NCI-H146 (cell line): ENCODE data around the gene SOD1.
"Not testable (repeated sequence)": the region's sequence is repeated elsewhere in the genome, so short reads cannot be mapped to it uniquely, and the experiment has no call there.

Experiments used
- DNase-seq: peaks from one replicate; lab custom pipeline; 2025; lab: John Stamatoyannopoulos, UW

Gene SOD1

DNA sequence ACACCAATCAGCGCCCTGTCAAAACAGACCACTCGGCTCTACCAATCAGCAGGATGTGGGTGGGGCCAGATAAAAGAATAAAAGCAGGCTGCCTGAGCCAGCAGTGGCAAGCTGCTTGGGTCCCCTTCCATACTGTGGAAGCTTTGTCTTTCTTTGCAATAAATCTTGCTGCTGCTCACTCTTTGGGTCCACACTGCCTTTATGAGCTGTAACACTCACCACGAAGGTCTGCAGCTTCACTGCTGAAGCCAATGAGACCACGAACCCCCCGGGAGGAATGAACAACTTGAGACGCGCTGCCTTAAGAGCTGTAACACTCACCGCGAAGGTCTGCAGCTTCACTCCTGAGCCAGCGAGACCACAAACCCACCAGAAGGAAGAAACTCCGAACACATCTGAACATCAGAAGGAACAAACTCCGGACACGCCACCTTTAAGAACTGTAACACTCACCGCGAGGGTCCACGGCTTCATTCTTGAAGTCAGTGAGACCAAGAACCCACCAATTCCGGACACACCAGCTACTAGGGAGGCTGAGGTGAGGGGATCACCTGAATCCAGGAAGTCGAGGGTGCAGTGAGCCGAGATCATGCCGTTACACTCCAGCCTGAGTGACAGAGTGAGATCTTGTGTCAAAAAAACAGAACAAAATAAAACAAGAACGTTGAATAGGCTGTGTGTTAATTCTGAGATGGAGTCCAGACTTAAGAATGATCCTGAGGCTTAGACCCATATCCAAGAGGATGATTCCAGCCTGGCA lies 4.5 kb upstream of the SOD1 start:
- DNase-seq: not testable (repeated sequence)

DNA sequence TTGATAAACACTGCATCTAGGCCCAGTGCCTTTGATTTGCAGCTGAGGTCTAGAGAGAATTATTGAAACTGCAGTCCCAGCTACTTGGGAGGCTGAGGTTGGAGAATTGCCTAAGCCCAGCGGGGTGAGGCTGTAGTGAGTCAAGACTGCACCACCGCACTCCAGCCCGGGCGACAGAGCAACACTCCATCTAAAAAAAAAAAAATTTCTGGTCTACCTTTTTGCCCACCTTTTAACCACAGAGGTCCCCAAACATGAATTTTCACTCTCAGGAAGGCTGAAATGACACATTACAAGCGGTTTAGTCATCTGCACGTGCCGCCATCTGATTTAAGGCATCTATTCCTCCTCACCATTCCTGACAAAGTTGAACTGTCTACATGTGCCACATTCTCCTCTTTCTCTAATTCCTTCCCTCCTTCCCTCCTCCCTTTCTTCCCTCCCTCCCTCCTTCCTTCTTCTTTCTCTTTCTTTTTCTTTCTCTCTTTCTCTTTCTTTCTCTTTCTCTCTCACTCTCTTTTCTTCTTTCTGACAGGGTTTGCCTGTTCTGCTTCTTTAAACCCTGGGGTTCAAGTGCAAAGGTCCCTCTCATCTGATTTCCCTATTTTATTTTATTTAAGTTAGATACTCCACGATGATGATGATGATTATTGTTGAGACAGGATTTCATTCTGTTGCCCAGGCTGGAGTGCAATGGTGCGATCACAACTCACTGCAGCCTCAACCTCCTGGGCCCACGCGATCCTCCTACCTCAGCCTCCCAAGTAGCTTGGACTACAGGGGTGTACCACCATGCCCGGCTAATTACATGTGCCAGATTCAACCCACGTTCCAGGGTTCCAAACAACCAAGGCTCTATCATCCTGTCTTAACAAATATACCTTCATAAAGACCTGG lies 3.0 kb upstream of the SOD1 start:
- no peak for DNase-seq

DNA sequence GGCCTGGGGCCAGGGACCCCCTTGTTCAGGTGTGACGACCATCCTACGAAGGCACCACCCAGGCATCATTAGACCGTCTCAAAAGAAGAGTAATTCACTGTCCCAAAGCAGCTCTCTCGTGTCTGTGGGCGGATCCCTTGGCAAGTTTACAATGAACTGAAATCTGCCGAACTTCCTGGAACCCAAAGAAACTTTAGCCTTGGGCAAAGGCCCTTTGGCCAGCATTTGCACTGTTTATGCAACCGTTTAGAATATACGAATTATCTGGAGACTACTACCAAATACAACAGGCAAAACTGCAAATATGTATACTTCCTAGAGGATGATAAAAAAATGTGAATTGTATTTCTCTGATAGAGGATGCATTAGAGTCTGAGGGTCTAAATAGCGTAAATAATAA lies 1.4 kb upstream of the SOD1 start:
- no peak for DNase-seq

DNA sequence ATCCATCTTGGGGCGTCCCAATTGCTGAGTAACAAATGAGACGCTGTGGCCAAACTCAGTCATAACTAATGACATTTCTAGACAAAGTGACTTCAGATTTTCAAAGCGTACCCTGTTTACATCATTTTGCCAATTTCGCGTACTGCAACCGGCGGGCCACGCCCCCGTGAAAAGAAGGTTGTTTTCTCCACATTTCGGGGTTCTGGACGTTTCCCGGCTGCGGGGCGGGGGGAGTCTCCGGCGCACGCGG lies 282 bp upstream of the SOD1 start:
- DNase-seq: no peak

DNA sequence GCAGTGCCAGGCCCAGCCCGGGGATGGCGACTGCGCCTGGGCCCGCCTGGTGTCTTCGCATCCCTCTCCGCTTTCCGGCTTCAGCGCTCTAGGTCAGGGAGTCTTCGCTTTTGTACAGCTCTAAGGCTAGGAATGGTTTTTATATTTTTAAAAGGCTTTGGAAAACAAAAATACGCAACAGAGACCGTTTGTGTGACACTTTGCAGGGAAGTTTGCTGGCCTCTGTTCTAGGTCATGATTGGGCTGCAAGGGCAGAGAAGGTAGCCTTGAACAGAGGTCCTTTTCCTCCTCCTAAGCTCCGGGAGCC lies 719 bp downstream of the SOD1 start:
- DNase-seq: no peak

DNA sequence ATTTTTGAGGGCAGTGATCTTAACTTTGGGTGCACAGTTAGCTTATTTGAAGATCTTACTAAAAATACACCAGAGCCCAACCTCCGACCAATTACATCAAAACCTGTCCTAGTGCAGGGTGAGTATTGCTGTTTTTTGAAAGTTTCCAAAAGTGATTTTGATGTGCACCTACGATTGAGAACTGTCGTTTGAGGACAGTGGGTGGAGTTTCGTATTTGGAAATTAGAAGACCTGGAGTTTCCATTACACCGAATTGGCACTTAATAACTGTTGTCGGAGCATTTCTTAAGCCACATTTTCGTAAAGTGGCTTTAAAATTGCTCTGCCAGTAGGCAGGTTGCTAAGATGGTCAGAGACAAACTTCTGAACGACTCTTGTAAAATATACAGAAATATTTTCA lies 1.1 kb downstream of the SOD1 start:
- DNase-seq: no peak

DNA sequence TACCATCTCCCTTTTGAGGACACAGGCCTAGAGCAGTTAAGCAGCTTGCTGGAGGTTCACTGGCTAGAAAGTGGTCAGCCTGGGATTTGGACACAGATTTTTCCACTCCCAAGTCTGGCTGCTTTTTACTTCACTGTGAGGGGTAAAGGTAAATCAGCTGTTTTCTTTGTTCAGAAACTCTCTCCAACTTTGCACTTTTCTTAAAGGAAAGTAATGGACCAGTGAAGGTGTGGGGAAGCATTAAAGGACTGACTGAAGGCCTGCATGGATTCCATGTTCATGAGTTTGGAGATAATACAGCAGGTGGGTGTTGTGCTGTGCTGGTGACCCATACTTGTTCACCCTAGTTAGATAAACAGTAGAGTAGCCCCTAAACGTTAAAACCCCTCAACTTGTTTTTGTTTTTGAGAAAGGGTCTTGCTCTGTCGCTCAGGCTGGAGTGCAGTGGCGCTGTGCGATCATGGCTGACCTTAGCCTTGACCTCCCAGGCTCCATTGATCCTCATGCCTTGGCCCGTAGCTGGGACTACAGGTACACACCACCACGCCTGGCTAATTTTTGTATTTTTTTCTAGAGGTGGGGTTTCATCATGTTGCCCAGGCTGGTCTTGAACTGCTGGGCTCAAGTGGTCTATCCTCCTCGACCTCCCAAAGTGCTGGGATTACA lies 4.2 kb downstream of the SOD1 start:
- no peak for DNase-seq

DNA sequence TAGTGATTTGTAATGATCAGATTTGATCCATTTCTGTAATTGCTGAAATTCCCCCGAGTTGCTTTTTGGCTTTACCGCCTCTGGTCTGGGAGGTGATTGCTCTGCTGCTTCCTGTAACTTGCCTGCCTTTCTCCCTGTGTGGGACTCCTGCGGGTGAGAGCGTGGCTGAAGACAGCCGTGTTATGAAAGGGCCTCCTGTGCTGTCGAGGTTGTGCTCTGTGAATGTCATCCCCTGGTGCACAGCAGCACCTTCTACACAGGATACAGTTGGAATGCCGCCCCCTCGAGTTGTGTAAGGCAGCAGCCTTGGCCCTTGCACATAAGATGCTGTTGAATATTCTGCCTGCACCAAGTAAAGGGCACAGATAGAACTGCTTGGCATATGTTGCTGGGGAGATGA lies 5.9 kb downstream of the SOD1 start:
- no peak for DNase-seq

DNA sequence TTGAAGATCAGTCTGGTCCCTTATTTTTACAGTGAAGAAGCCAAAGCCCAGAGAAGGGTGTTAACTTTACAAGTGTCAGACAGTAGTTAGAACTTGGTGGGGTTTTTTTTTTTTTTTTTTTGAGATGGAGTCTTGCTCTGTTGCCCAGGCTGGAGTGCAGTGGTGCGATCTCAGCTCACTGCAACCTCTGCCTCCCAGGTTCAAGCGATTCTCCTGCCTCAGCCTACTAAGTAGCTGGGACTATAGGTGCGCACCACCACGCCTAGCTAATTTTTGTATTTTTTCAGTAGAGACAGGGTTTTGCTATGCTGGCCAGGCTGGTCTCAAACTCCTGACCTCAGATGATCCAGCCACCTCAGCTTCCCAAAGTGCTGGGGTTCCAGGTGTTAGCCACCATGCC lies 6.4 kb downstream of the SOD1 start:
- DNase-seq: not testable (repeated sequence)

DNA sequence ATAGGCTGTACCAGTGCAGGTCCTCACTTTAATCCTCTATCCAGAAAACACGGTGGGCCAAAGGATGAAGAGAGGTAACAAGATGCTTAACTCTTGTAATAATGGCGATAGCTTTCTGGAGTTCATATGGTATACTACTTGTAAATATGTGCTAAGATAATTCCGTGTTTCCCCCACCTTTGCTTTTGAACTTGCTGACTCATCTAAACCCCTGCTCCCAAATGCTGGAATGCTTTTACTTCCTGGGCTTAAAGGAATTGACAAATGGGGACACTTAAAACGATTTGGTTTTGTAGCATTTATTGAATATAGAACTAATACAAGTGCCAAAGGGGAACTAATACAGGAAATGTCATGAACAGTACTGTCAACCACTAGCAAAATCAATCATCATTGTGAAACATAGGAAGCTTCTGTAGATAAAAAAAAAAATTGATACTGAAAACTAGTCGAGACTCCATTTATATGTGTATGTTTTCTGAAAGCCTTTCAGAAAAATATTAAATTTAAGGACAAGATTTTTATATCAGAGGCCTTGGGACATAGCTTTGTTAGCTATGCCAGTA lies 7.0 kb downstream of the SOD1 start:
- no peak for DNase-seq

DNA sequence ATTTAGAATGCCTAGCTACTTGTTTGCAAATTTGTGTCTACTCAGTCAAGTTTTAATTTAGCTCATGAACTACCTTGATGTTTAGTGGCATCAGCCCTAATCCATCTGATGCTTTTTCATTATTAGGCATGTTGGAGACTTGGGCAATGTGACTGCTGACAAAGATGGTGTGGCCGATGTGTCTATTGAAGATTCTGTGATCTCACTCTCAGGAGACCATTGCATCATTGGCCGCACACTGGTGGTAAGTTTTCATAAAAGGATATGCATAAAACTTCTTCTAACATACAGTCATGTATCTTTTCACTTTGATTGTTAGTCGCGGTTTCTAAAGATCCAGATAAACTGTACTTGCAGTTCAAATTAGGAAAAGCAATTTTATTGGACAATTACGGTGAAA lies 7.6 kb downstream of the SOD1 start:
- DNase-seq: no peak

DNA sequence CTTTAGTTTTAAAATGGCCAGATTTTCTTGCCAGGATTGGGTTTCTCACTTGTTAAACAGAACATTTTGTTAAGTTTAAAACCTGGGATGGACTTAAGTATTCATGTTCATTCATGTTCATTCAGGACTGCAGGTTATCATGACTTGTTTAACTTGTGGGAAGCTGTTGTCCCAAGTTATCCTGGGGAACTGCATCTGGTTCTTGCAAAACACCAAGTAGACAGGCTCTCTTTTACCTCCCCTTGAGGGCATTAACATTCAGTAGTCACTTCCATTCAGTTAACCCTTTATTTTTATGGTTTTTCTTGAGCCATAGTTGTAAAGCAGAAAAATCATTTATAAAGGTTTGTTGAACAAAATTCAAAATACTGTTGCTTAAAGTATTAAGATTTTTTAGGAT lies 8.1 kb downstream of the SOD1 start:
- no peak for DNase-seq

DNA sequence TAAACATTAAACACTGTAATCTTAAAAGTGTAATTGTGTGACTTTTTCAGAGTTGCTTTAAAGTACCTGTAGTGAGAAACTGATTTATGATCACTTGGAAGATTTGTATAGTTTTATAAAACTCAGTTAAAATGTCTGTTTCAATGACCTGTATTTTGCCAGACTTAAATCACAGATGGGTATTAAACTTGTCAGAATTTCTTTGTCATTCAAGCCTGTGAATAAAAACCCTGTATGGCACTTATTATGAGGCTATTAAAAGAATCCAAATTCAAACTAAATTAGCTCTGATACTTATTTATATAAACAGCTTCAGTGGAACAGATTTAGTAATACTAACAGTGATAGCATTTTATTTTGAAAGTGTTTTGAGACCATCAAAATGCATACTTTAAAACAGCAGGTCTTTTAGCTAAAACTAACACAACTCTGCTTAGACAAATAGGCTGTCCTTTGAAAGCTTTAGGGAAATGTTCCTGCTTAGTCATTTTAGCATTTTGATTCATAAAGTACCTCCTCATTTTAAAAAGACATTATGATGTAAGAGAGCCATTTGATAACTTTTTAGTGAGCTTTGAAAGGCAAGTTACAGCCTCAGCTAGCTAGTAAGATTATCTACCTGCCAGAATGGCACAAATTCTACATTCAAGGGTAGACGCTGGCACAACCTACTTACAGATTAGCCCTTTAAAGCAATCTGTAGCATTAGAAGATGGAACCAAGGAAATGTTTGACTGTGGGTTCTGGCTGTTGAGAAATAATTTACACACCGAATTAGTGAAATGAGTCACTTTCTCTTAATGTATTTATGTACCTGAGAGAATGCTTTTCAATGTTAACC lies 9.4 kb downstream of the SOD1 start:
- DNase-seq: no peak

DNA sequence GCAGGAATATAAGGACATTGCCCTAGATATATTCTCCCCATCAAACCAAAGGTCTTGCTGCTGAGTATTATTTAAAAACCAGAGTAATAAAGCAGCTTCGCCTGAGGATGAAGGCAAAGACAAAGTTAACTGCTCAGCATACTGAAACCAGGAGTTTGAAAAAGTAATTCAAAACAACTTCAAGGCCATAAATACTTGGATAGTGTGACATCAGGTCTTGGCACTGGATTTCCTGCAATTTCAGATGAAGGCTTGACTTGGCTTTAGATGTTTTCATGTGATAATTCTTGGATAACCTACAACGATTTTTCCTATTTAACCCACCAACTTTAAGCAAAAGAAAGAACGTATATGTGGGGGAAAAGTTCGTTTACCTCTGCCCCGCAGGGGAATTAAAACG lies 10.6 kb downstream of the SOD1 start:
- no peak for DNase-seq

DNA sequence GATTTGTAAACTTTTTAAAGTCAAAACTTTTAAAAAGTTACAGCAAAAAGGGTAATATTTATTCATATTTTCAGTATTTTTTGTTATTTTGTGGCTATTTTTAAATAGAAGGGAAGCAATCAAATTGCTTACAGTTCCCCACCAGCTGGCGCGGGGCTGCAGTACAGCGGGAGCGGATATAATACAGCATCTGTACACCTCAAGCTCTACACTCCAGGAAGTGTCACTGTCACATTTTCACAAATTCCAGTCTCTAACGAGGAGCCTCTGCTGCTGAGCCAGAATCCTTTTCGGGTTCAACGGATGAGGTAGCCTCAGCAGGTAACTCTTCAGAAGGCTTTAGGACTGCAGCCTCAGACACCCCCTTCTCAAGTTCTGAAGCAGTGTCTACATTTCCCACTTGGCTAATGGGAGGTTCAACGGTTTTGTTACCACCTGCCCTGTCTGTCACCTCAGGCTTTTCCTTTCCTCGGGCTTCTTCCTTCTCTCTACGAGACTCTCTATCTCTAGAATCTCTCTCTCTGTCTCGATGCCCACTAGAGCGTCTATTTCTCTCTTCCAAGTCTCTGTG lies 11.7 kb downstream of the SOD1 start:
- DNase-seq: no peak

DNA sequence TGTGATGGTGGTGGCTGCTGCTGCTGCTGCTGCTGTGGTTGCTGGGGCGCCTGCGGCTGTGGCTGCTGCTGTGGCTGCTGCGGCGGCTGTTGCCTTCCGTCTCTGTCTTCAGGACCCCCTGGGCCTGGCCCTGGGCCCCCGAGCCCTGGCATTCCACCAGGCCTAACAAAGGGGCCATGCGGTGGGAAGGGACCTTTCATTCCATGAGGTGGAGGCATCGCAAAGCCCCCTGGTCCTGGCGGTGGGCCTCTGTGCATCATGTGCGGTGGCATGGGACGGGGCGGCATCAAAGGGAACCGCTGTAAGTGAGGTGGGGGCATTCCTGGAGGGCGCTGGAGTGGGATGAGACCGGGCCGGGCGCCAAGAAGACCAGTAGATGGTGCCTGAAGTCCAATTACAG lies 12.4 kb downstream of the SOD1 start:
- no peak for DNase-seq

DNA sequence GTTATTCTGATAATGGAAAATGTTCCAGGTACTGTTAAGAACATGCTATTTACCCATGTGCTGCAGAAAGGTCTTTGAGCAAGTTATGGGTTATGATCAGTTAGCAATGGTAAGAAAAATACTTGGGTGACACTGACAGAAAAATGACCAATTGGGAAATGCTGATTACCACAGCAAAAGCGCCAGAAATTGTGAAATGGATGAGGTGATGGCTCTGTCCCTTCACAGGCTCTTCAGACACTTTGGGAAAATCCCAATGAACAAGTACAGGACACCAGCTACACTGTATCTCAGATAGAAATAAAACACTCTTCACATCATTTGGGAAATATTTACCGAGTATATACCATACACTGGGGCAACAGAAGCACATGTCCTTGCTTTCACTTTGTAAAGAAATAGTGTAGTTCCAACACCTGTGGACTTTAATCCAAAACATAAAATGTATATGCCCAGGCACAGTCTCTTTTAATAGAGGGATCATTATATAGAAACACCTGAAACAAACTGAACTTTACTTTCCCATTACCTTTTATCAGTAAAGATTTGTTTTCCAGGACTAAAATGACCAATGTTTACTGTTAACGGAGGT lies 13.9 kb downstream of the SOD1 start:
- no peak for DNase-seq

DNA sequence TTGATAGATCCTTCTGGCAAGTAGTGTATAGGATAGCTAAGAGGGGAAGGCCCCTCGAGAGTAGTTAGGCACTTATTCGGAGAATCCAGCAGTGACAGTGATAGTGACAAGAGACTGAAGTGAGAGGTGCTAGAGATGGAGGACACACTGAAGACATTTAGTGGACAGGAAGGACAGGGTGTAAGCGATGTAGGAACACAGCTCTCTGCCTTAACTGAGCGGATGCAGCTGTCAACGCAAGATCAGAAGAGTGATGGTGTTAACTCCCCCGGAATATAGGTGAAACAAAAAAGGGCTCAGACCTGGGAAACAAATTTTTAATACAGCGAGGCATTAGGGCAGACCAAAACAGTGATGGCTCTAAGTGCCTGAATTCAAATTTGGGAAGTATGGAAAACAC lies 15.8 kb downstream of the SOD1 start:
- DNase-seq: no peak

DNA sequence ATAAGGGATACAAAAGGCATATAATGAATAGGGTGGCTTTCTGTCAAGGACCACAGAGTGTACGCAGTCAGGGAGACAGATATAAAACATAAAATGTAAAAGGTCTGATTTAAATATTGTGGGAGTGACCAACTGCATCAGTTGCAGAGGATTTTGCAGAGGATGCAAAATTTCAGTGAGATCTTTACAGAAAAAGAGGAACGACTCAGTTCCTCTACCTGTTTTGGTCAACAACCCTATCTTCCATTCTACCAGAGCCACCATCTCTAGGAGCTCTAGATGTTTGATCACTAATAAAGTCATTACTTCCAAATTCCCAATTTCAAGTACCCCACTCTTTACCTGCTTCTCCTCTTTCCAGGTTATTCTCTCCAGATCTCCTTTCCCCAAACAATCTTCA lies 16.5 kb downstream of the SOD1 start:
- no peak for DNase-seq

DNA sequence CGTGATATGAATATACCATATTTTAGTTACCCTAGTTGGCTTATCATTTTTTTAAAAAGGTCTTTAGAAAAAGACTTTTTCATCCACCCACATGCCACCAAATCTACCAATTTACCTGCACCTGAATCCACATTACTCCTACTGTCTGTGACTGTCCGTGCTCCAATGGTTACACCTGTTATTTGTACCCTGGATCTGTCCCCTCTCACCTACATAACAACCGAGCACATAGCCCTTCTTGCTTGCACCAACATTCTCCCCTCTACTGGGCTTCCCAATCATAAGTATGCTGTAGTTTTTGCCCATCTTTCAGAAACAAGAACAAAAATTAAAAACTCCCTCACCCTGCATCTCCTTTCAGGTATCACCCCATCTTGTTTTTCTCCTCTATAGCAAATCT lies 17.6 kb downstream of the SOD1 start:
- DNase-seq: no peak

DNA sequence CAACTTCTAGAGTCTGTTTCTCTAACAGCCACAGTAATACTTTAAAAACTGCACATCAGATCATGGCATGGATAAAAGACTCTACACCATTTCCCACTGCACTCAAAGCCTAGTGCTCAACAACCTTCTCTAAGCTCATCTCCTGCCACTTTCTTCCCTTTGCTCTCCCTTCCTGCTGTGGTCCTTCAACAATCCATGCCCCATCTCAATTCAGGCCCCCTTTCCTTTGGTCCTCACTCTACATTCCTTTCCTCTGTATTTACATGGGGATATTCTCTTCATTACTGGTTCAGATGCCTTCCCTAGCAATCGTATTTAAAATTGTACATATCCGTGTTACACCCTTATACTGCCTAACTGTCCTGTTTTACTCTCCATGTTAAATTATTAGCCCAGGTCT lies 19.0 kb downstream of the SOD1 start:
- DNase-seq: no peak

DNA sequence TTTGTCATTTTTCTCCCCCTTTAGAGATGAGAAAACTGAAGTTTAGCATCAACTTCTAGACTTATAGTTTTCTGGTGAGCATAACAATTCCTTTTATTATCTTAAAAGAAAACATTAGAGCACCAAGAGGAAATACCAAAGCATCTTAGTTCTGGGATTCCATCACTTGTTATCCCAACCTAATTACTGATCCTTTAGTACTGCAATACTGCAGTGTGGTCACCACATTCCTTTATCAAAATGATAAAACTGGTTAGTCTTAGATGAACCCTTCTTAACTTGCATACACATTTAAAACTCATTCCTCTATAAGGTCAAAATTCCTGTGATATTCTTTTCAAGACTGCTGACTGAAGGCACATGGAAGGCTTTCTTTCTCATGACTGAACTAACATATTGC lies 23.1 kb downstream of the SOD1 start:
- no peak for DNase-seq
